Measurements from ENCODE around the gene FBXW5.

Gene FBXW5

DNA sequence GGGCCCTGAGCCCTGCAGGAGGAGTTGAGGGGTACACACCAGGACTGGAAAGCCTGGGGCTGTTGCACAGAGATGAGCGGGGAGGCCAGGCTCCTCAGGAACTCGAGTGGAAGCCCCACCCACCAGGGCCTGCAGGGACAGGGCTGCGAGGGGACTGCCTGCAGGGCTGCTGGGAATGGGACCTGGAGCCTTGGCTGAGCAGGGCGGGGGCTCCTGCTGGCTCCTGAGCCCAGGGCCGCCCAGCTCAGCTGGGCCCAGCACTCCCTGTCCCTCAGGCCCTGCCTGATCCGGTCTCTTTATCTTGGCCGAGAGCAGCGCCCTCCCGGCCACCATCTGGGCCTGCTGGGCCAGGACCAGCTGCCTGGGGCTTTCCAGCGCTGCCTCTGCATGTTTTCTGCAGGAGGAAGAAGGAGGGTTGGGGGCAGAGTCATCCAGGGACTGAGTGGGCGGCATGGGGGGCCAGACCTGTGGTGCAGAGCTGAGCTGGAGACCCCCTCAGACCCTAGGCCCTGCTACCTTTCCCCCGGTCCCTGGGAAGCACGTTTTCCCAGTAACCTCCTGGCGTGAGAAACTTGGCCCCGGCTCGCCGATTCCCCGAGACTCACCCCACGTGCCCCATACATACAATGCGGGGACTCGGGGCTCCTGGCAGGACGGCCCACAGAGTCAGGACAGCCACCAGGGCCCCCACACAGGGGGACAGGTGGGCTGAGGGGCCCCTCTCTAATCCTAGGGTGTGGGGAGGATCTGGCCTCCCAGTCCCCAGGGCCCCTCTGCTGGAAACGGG lies 16.9 kb upstream of the FBXW5 start:
- DNase-seq (ENCODE audit: low read depth), result peak; percentile 73
- no peak overlapping the region for H3K4me3 ChIP-seq (ENCODE audit: low read depth, low read length)
- TF ChIP-seq CTCF (conservative IDR thresholded peaks at IDR 0.05; ENCODE audit: low read depth, low read length), result no peak

DNA sequence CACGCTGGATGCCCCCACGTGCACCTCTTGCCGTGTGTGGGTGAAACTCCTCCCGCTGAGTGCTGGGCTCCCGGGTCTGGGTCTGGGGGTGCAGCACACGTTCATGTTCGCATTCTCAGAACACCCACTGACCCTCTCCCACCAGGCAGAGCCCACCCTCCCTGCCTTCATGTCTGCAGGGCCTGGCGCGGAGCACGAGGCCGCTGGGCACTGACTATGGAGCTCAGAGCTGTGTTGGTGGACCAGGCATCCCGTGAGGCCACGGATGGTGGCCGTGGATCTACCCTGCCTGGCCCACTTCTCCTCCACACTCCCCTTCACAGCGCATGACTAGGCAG lies 16.4 kb upstream of the FBXW5 start:
- TF ChIP-seq CTCF (conservative IDR thresholded peaks at IDR 0.05; ENCODE audit: low read depth, low read length), result no peak
- no peak overlapping the region for H3K4me3 ChIP-seq (ENCODE audit: low read depth, low read length)
- no peak for DNase-seq (ENCODE audit: low read depth)

- TF ChIP-seq CTCF (conservative IDR thresholded peaks at IDR 0.05; ENCODE audit: low read depth, low read length), result no peak
- no peak overlapping the region for H3K4me3 ChIP-seq (ENCODE audit: low read depth, low read length)
- DNase-seq (ENCODE audit: low read depth), result peak; percentile 41
Observed at GRCh38 chr9:136960212-136960937, 15.8 kb upstream of the FBXW5 start.

DNA sequence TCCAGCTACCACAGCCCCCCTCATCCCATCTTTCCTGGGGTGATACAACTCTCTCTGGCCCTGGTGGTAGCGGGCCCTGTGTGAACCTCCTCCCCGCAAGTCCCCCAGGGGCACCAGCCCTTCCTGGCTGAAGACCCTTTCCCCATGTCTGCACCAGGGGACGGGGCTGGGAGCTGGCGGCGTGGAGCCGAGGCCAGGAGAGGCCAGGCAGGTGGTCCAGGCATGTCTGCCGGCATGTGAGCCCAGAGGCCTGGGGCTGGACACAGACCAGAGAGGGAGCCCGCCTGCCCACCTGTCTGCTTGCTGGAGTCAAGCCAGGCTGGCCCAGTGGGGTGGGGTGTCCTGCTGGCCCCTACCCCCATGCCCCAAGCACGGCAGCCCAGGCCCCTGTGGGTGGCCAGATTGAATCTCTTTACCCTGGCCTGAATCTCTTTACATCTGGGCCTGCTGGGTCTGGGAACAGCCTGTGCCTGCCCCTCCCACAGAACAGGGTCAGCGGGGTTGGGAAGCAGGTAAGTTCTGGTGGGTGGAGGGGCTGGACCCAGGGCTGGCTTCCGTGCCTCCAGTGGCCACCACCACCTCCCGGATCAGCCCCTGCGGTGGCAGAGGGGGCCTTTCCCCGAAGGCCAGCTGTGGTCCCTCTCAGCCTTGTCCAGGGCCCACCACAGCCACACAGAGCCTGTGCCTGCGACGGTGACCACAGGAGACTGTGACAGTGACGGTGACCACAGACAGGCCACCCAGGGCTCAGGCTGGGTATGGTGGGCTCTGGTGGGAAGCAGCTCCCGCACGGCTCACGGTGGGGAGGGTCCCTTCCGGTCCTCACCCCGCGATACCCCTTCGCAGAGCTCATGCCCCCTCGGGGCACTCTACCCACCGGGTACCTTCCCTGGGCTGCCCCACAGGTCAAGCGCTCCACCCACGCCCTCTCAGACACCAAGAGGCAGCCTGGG lies 14.6 kb upstream of the FBXW5 start:
- no peak for DNase-seq (ENCODE audit: low read depth)
- no peak overlapping the region for H3K4me3 ChIP-seq (ENCODE audit: low read depth, low read length)
- TF ChIP-seq CTCF (conservative IDR thresholded peaks at IDR 0.05; ENCODE audit: low read depth, low read length), result no peak

DNA sequence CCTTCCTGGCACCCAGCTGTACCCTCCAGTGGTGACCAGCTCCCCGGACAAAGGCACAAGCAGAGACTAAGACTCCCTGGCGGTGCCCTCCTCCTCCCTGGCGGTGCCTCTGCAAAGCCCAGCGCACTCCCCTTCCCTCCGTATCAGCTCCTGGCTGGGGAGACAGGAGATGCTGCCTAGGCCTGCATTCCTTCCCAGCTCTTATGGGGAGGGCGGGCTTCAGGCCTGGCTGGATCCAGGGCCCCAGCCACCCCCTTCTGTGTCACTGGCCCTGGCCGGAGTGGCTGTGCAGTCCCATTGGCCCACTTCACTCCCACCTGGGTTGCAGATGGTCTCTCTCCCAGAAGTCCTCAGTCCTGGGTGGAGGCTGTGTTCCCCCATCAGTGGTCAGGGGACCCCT lies 13.9 kb upstream of the FBXW5 start:
- DNase-seq (ENCODE audit: low read depth), result no peak
- no peak overlapping the region for H3K4me3 ChIP-seq (ENCODE audit: low read depth, low read length)
- no peak for TF ChIP-seq CTCF (conservative IDR thresholded peaks at IDR 0.05; ENCODE audit: low read depth, low read length)

DNA sequence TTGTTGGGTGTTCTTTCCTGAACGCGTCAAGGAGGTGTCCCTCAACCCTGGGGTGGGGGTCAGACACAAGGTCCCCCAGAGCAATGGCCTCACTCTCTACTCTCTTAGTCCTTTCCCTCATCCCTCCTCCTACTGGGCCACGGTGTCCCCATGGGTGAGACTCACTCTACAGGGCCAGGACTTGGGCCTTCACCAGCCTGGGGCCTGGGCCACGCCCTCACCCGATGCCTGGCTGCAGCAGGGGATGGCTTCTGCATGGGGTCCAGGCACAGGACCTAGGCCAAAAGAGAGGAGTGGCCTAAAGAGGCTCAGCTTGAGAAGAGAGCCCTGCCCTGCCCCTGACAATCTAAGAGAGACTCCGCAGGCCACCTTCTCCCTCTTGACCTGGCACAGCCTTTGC lies 13.4 kb upstream of the FBXW5 start:
- TF ChIP-seq CTCF (conservative IDR thresholded peaks at IDR 0.05; ENCODE audit: low read depth, low read length), result no peak
- H3K4me3 ChIP-seq (ENCODE audit: low read depth, low read length), result no peak overlapping the region

More for the DNA sequence above, 13.4 kb upstream of the FBXW5 start:
- DNase-seq (ENCODE audit: low read depth), result no peak

Data from choroid plexus epithelial cell (primary cell).